IMR-90 (cell line): ENCODE data around the gene ITPKC. TPM values are rescaled to one million over a fixed set of nuclear protein-coding genes. Genes with fewer than 3 reads are reported as not detected.

Source experiments
- ATAC-seq: fragments of 200-7000 bp; cut with Tn5 transposase; 2 replicates; pipeline ENCODE4 v1.9.1; 2020; ENCODE audit warnings: low read depth, mild to moderate bottlenecking, moderate library complexity
- BruUV-seq: library from RNA; stranded (reverse); fragments of 400-500 nt; replicated peaks from 2 replicates; lab custom pipeline; 2021; lab: Mats Ljungman, UMichigan
- CTCF ChIA-PET: fragments of 300-600 bp; formaldehyde crosslinking; extraction: SDS; loops from one replicate; lab custom pipeline; 2021; ENCODE audit warnings: antibody characterized with exemption; lab: Yijun Ruan, JAX
- POLR2A ChIA-PET: fragments of 300-600 bp; sonication (Branson Sonifier 250); formaldehyde crosslinking; loops from one replicate; lab custom pipeline; 2022; ENCODE audit warnings: antibody characterized with exemption; ENCODE audit not compliant: unreplicated experiment; lab: Charles Lee
- DNase-seq: peaks from one replicate; pipeline ENCODE4 v3.0.0; 2013
- H2AFZ ChIP-seq: replicated peaks from 2 replicates; pipeline ENCODE3; 2013; ENCODE audit warnings: low read length, mild to moderate bottlenecking; ENCODE audit not compliant: poor library complexity
- H2AK5ac ChIP-seq: 2 replicates; pipeline ENCODE4 v1.6.1; 2013; ENCODE audit warnings: low read depth, low read length, inconsistent platforms
- H2AK9ac ChIP-seq: replicated peaks from 2 replicates; pipeline ENCODE3; 2013; ENCODE audit warnings: mild to moderate bottlenecking, low read depth, low read length, moderate library complexity; ENCODE audit not compliant: poor library complexity
- H2BK120ac ChIP-seq: 2 replicates; pipeline ENCODE4 v1.6.1; 2013; ENCODE audit warnings: low read depth, low read length, inconsistent platforms
- H2BK15ac ChIP-seq: 3 replicates; pipeline ENCODE4 v1.6.1; 2013; ENCODE audit warnings: low read depth, low read length, inconsistent platforms
- H2BK20ac ChIP-seq: 2 replicates; pipeline ENCODE4 v1.6.1; 2013; ENCODE audit warnings: low read depth, mild to moderate bottlenecking, inconsistent platforms, low read length, moderate library complexity
- H2BK5ac ChIP-seq: 2 replicates; pipeline ENCODE4 v1.6.1; 2013; ENCODE audit warnings: mild to moderate bottlenecking, low read depth, low read length, inconsistent platforms; ENCODE audit not compliant: poor library complexity, severe bottlenecking
- H3K14ac ChIP-seq: replicated peaks from 2 replicates; pipeline ENCODE4 v1.6.1; 2013; ENCODE audit warnings: low read depth, low read length, inconsistent platforms
- H3K18ac ChIP-seq: 2 replicates; pipeline ENCODE4 v1.6.1; 2013; ENCODE audit warnings: low read depth, low read length, control low read depth
- H3K23ac ChIP-seq: 2 replicates; pipeline ENCODE4 v1.6.1; 2013; ENCODE audit warnings: low read depth, low read length, inconsistent platforms
- H3K27ac ChIP-seq: 2 replicates; pipeline ENCODE4 v1.5.1; 2013; ENCODE audit warnings: mild to moderate bottlenecking, control low read depth, low read length; ENCODE audit not compliant: insufficient read depth
- H3K27me3 ChIP-seq: 2 replicates; pipeline ENCODE4 v1.6.1; 2013; ENCODE audit warnings: low read length; ENCODE audit not compliant: control insufficient read depth, insufficient read depth
- H3K36me3 ChIP-seq: 2 replicates; pipeline ENCODE4 v1.6.1; 2013; ENCODE audit warnings: low read length, mixed read lengths; ENCODE audit not compliant: control insufficient read depth, insufficient read depth
- H3K4ac ChIP-seq: 2 replicates; pipeline ENCODE4 v1.6.1; 2013; ENCODE audit warnings: low read depth, low read length, inconsistent platforms
- H3K4me1 ChIP-seq: 2 replicates; pipeline ENCODE4 v1.6.1; 2013; ENCODE audit warnings: low read length, mixed read lengths; ENCODE audit not compliant: control insufficient read depth, insufficient read depth
- H3K4me2 ChIP-seq: 2 replicates; pipeline ENCODE4 v1.6.1; 2013; ENCODE audit warnings: low read depth, mild to moderate bottlenecking, control low read depth, low read length, moderate library complexity
- H3K4me3 ChIP-seq: 2 replicates; pipeline ENCODE4 v1.5.1; 2013; ENCODE audit warnings: low read depth, mild to moderate bottlenecking, control low read depth, low read length, moderate library complexity; ENCODE audit not compliant: insufficient read depth
- H3K56ac ChIP-seq: 2 replicates; pipeline ENCODE4 v1.6.1; 2013; ENCODE audit warnings: low read length, inconsistent platforms; ENCODE audit not compliant: insufficient read depth; ENCODE audit errors: extremely low read depth
- H3K79me1 ChIP-seq, 2 experiments: 2 replicates each; pipeline ENCODE4 v1.6.1; 2013; ENCODE audit warnings: low read length in 2 of 2, inconsistent platforms in 1 of 2, low read depth in 1 of 2
- H3K9ac ChIP-seq: 2 replicates; pipeline ENCODE4 v1.6.1; 2013; ENCODE audit warnings: low read depth, low read length, control low read depth
- H3K9me1 ChIP-seq: 2 replicates; pipeline ENCODE4 v1.6.1; 2013; ENCODE audit warnings: low read length, inconsistent platforms; ENCODE audit not compliant: insufficient read depth
- H3K9me3 ChIP-seq: 2 replicates; pipeline ENCODE4 v1.6.1; 2013; ENCODE audit warnings: low read length; ENCODE audit not compliant: control insufficient read depth, insufficient read depth
- H4K20me1 ChIP-seq: 2 replicates; pipeline ENCODE4 v1.6.1; 2013; ENCODE audit warnings: low read length, inconsistent platforms; ENCODE audit not compliant: insufficient read depth
- H4K5ac ChIP-seq: 2 replicates; pipeline ENCODE4 v1.6.1; 2013; ENCODE audit warnings: mild to moderate bottlenecking, low read depth, low read length, control low read depth
- H4K8ac ChIP-seq, 2 experiments: 2 replicates each; pipeline ENCODE4 v1.6.1; 2013; ENCODE audit warnings: low read depth in 2 of 2, low read length in 2 of 2, control low read depth in 1 of 2, inconsistent platforms in 1 of 2
- H4K91ac ChIP-seq: 2 replicates; pipeline ENCODE4 v1.6.1; 2013; ENCODE audit warnings: low read depth, low read length, inconsistent platforms; ENCODE audit not compliant: insufficient read depth
- BHLHE40 ChIP-seq: fragments of 150-350 bp; IDR thresholded peaks from 2 replicates; pipeline ENCODE4 v1.6.1; 2016; ENCODE audit warnings: mild to moderate bottlenecking, low read depth, low read length
- CEBPB ChIP-seq: IDR thresholded peaks from 2 replicates; pipeline ENCODE4 v1.6.1; 2012; ENCODE audit warnings: low read depth, low read length, improper control_type of control experiment
- CHD1 ChIP-seq: IDR thresholded peaks from 2 replicates; pipeline ENCODE4 v1.6.1; 2012; ENCODE audit warnings: low read depth, low read length, improper control_type of control experiment
- FOS ChIP-seq: fragments of 150-350 bp; IDR thresholded peaks from 2 replicates; pipeline ENCODE4 v1.6.1; 2016; ENCODE audit warnings: low read depth, low read length
- MAFK ChIP-seq: IDR thresholded peaks from 2 replicates; pipeline ENCODE4 v1.6.1; 2012; ENCODE audit warnings: low read depth, low read length, improper control_type of control experiment
- MAZ ChIP-seq: IDR thresholded peaks from 2 replicates; pipeline ENCODE4 v1.6.1; 2012; ENCODE audit warnings: low read depth, mild to moderate bottlenecking, low read length, improper control_type of control experiment, moderate library complexity, borderline replicate concordance
- MXI1 ChIP-seq: IDR thresholded peaks from 2 replicates; pipeline ENCODE4 v1.6.1; 2012; ENCODE audit warnings: low read depth, mild to moderate bottlenecking, low read length, moderate library complexity, borderline replicate concordance
- NFE2L2 ChIP-seq: fragments of 150-350 bp; IDR thresholded peaks from 2 replicates; pipeline ENCODE4 v1.6.1; 2016; ENCODE audit warnings: low read depth, mild to moderate bottlenecking, low read length
- POLR2A ChIP-seq: IDR thresholded peaks from 2 replicates; pipeline ENCODE4 v1.6.1; 2012; ENCODE audit warnings: mild to moderate bottlenecking, low read depth, low read length
- RAD21 ChIP-seq: IDR thresholded peaks from 2 replicates; pipeline ENCODE4 v1.6.1; 2012; ENCODE audit warnings: low read length, improper control_type of control experiment
- RCOR1 ChIP-seq: IDR thresholded peaks from 2 replicates; pipeline ENCODE4 v1.6.1; 2012; ENCODE audit warnings: mild to moderate bottlenecking, low read length, improper control_type of control experiment; ENCODE audit not compliant: insufficient replicate concordance
- RFX5 ChIP-seq: IDR thresholded peaks from 2 replicates; pipeline ENCODE4 v1.8.0; 2012; ENCODE audit warnings: low read depth, mild to moderate bottlenecking, low read length, moderate library complexity
- whole genome bisulfite sequencing, 2 experiments: methylation state at CpG; one replicate each; pipeline versions ENCODE4 v1.1.5 to v1.1.7; 2013; ENCODE audit warnings: missing lambda C conversion rate in 2 of 2; ENCODE audit not compliant: insufficient read length in 1 of 2; ENCODE audit errors: extremely low coverage in 2 of 2; 5-methylcytosine and 5-hydroxymethylcytosine counted together
- dilution Hi-C: fragments of 300-500 bp; cut with HindIII; formaldehyde crosslinking; loops from one replicate; pipeline ENCODE4 v1.14.3; 2018; ENCODE audit warnings: low sequenced_read_pairs; ENCODE audit not compliant: unreplicated experiment
- in situ Hi-C: fragments of 300-500 bp; cut with MboI; formaldehyde crosslinking; loops from 3 replicates; pipeline ENCODE4 v1.14.3; 2019; ENCODE audit warnings: low sequenced_read_pairs, inconsistent platforms, mixed read lengths
- intact Hi-C: fragments of 100-400 bp; cut with micrococcal nuclease; formaldehyde crosslinking; loops from 2 replicates; pipeline ENCODE4 v1.10.0; 2022
- polyA plus RNA-seq, 3 experiments: library from polyadenylated mRNA; depleted of rRNA; stranded (reverse); fragments of >200 nt; gene quantifications; 2 replicates each; pipeline ENCODE4 v1.2.3, GENCODE V29; 2012; ENCODE audit warnings: low replicate concordance in 1 of 3
- total RNA-seq: library from RNA; depleted of rRNA; stranded (reverse); fragments of >200 nt; gene quantifications from 2 replicates; pipeline ENCODE4 v1.2.3, GENCODE V29; 2012
- TF ChIP-seq, protein P1 (sequence below): fragments of 150-350 bp; IDR thresholded peaks from 2 replicates; pipeline ENCODE4 v1.6.1; 2017; ENCODE audit warnings: mild to moderate bottlenecking, antibody characterized with exemption, low read length, low read depth

The ITPKC gene
- total and polyA plus RNA-seq, 2 of the 4 experiments (the other 2 are of a cell fraction): 7.7 to 9.4 TPM

DNA sequence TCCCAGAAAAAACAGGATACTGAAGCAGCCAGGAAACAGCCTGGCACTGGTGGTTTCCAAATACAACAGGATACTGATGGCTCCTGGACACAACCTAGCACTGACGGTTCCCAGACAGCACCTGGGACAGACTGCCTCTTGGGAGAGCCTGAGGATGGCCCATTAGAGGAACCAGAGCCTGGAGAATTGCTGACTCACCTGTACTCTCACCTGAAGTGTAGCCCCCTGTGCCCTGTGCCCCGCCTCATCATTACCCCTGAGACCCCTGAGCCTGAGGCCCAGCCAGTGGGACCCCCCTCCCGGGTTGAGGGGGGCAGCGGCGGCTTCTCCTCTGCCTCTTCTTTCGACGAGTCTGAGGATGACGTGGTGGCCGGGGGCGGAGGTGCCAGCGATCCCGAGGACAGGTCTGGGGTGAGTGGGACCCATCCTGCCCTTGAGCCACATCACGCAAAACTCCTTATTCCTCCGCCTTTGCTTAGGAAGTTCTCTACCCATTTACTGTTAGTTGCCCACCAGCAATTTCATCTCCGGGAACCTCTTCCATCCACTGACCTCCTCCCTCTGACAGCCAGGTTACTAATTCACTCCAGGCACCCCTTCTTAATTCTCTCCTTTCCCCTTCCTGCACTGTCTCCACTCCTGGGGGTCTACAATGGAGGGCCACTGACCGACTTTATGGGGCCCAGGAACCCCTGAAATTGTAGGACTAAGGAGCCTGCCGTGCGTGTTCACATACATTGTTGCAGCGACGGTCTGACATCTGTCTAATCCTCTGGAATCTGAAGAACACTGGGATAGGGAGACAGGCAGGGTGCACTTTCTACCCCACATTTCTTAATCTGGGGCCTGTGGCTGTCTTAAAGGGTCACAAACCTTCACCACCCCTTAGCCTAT, 1.2 kb downstream of the ITPKC start:
- Histone ChIP-seq H2AK9ac (peak overlapping the region; percentile 90), H3K79me1 (peaks cover 17 to 68% of the 10 kb centered on the region in 2 experiments), H4K20me1 (peaks cover 20% of the 10 kb centered on the region; the same call in 1 of the 2 replicates), H3K56ac (peak overlapping the region; percentile 79; the same call in 1 of the 2 replicates), H3K4me1 (peaks cover 11% of the 10 kb centered on the region), H4K91ac (peak overlapping the region; percentile 77), H2BK15ac (0 out of 3 replicates have a peak overlapping the region, but pooled peaks have one; percentile 19), H3K9me3 (no peaks in the 10 kb centered on the region), H2BK20ac (no peak overlapping the region; the same call in 1 of the 2 replicates), H3K27me3 (no peaks in the 10 kb centered on the region), H2AFZ (peak overlapping the region; percentile 82), H3K4me3 (peak overlapping the region; percentile 86), H3K9me1 (peaks cover 16% of the 10 kb centered on the region; the same call in 1 of the 2 replicates), H2BK5ac (peak overlapping the region; percentile 83), H3K4me2 (peak overlapping the region; percentile 91), H3K36me3 (peaks cover 8% of the 10 kb centered on the region; the same call in 1 of the 2 replicates), H3K18ac (peak overlapping the region; percentile 6; the same call in 1 of the 2 replicates), H3K23ac (peak overlapping the region; percentile 97), H2BK120ac (peak overlapping the region; percentile 49), H4K8ac (peak overlapping the region; percentile 55 to 70; a peak in 2 of 4 replicates), H2AK5ac (peak overlapping the region; percentile 86), H3K27ac (peak overlapping the region; percentile 96), H3K14ac (peak overlapping the region; percentile 86), H3K4ac (peak overlapping the region; percentile 69), H3K9ac (peak overlapping the region; percentile 97), H4K5ac (peak overlapping the region; percentile 84; the same call in 1 of the 2 replicates)
- no peak for ATAC-seq
- CTCF ChIA-PET: interaction anchor here (0.9 kb wide), 1 partner anchor 27 kb away, joined by 4 read pairs; no protein-coding TSS in a partner anchor
- dilution Hi-C loops: no loop called here
- no TSS peak for BruUV-seq
- intact Hi-C loops: loop anchor here (2.0 to 5.0 kb wide), 2 partner anchors 33 to 79 kb away; partner anchors contain the start of genes ACTMAP, EGLN2 and SNRPA
- in situ Hi-C loops: no loop called here
- TF ChIP-seq, protein P1, sequence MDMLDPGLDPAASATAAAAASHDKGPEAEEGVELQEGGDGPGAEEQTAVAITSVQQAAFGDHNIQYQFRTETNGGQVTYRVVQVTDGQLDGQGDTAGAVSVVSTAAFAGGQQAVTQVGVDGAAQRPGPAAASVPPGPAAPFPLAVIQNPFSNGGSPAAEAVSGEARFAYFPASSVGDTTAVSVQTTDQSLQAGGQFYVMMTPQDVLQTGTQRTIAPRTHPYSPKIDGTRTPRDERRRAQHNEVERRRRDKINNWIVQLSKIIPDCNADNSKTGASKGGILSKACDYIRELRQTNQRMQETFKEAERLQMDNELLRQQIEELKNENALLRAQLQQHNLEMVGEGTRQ: no peak
- TF ChIP-seq MAZ: no peak
- no peak for TF ChIP-seq RFX5
- peak; percentile 56; the same call in 1 of the 2 replicates for TF ChIP-seq POLR2A
- TF ChIP-seq CEBPB: no peak
- TF ChIP-seq BHLHE40: no peak
- TF ChIP-seq CHD1: no peak; the same call in 1 of the 2 replicates
- TF ChIP-seq FOS: no peak
- 0 out of 2 replicates have a peak, but pooled peaks have one; percentile 7 for TF ChIP-seq NFE2L2
- no peak for TF ChIP-seq RAD21
- peak; percentile 37; the same call in 1 of the 2 replicates for TF ChIP-seq MAFK
- TF ChIP-seq RCOR1: no peak
- TF ChIP-seq MXI1: no peak; the same call in 1 of the 2 replicates
- POLR2A ChIA-PET: no interaction called here
- DNase-seq: peak; percentile 15
- 12% methylated on average over 8 of the region's 20 CpGs; no CpG with 5 or more reads in 1 of the 2 experiments for WGBS, 2 experiments
